Astrocyte (in vitro differentiated cells and primary cell): ENCODE data around the gene ZFYVE21. TPM values are rescaled to one million over a fixed set of nuclear protein-coding genes. Genes with fewer than 3 reads are reported as not detected.

Experiments used
- DNase-seq: peaks from one replicate; pipeline ENCODE4 v3.0.0-alpha.2; 2010; ENCODE audit warnings: low read depth
- FAIRE-seq: peaks from 2 replicates; lab custom pipeline; 2011; peaks lifted over from hg19 to GRCh38; lab: Jason Lieb, UNC
- H2AFZ ChIP-seq: 2 replicates; pipeline ENCODE4 v1.6.0; 2012; ENCODE audit warnings: low read depth, low read length, inconsistent platforms
- H3K27ac ChIP-seq: 2 replicates; pipeline ENCODE4 v1.5.1; 2011; ENCODE audit warnings: low read depth, low read length, inconsistent platforms
- H3K27me3 ChIP-seq: 2 replicates; pipeline ENCODE4 v1.6.0; 2011; ENCODE audit warnings: low read length, inconsistent platforms; ENCODE audit not compliant: insufficient read depth
- H3K36me3 ChIP-seq: 2 replicates; pipeline ENCODE4 v1.5.1; 2011; ENCODE audit warnings: low read length, inconsistent platforms; ENCODE audit not compliant: insufficient read depth
- H3K4me1 ChIP-seq: 2 replicates; pipeline ENCODE4 v1.5.1; 2011; ENCODE audit warnings: low read length, inconsistent platforms; ENCODE audit not compliant: insufficient read depth
- H3K4me2 ChIP-seq: 2 replicates; pipeline ENCODE4 v1.6.0; 2012; ENCODE audit warnings: low read length, inconsistent platforms
- H3K4me3 ChIP-seq: 2 replicates; pipeline ENCODE4 v1.5.1; 2011; ENCODE audit warnings: low read depth, mild to moderate bottlenecking, low read length, inconsistent platforms; ENCODE audit not compliant: insufficient read depth
- H3K79me2 ChIP-seq: 2 replicates; pipeline ENCODE4 v1.6.0; 2012; ENCODE audit warnings: mild to moderate bottlenecking, low read length, inconsistent platforms; ENCODE audit not compliant: insufficient read depth
- H3K9ac ChIP-seq: 2 replicates; pipeline ENCODE4 v1.6.0; 2012; ENCODE audit warnings: mild to moderate bottlenecking, low read length, inconsistent platforms
- H3K9me3 ChIP-seq: 2 replicates; pipeline ENCODE4 v1.5.1; 2012; ENCODE audit warnings: low read depth, mild to moderate bottlenecking, low read length, inconsistent platforms; ENCODE audit not compliant: insufficient read depth
- H4K20me1 ChIP-seq: 2 replicates; pipeline ENCODE4 v1.6.0; 2012; ENCODE audit warnings: low read length, inconsistent platforms; ENCODE audit not compliant: insufficient read depth
- H3K27ac Mint-ChIP-seq: one replicate; pipeline ENCODE4 v1.8.0; 2021; ENCODE audit warnings: mild to moderate bottlenecking, mixed read lengths; ENCODE audit not compliant: unreplicated experiment
- H3K27me3 Mint-ChIP-seq: one replicate; pipeline ENCODE4 v1.8.0; 2021; ENCODE audit warnings: low read depth, mixed read lengths; ENCODE audit not compliant: unreplicated experiment
- H3K36me3 Mint-ChIP-seq: one replicate; pipeline ENCODE4 v1.8.0; 2021; ENCODE audit warnings: low read depth, mixed read lengths; ENCODE audit not compliant: unreplicated experiment
- H3K4me1 Mint-ChIP-seq: one replicate; pipeline ENCODE4 v1.8.0; 2021; ENCODE audit warnings: low read depth, mixed read lengths; ENCODE audit not compliant: unreplicated experiment
- H3K4me3 Mint-ChIP-seq: one replicate; pipeline ENCODE4 v1.8.0; 2021; ENCODE audit warnings: mild to moderate bottlenecking, moderate library complexity, mixed read lengths; ENCODE audit not compliant: unreplicated experiment
- H3K9me3 Mint-ChIP-seq: one replicate; pipeline ENCODE4 v1.8.0; 2021; ENCODE audit warnings: mild to moderate bottlenecking, mixed read lengths; ENCODE audit not compliant: unreplicated experiment
- EZH2 ChIP-seq: IDR thresholded peaks from 2 replicates; pipeline ENCODE4 v1.6.1; 2012; ENCODE audit warnings: mild to moderate bottlenecking, low read length, inconsistent platforms; ENCODE audit not compliant: insufficient read depth
- total RNA-seq: library from RNA; stranded (reverse); gene quantifications from 2 replicates; pipeline ENCODE4 v1.2.1, GENCODE V29; 2021
- TF ChIP-seq, protein P1 (sequence below): IDR thresholded peaks from 2 replicates; pipeline ENCODE4 v1.5.1; 2011; ENCODE audit warnings: low read depth, mild to moderate bottlenecking, inconsistent platforms, low read length, moderate library complexity; ENCODE audit not compliant: insufficient read depth

Gene ZFYVE21
- total RNA-seq, 1 donor from 2014 or later = 41.7 TPM

DNA sequence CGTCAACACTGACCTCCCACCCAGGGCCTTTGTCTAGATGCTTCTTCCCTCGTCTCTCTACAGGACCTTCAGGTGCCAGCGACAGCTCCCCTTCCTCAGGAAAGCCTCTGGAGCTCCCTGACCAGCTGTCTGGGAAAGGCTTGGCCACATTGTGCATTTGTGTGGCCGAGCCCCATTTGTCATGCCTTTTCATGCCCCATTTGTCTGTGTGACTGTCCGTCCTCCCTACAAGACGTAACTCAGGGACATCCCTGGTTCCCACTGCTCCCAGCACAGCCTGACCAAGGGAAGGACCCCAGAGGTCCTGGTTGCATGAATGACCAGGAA lies 23.8 kb downstream of the ZFYVE21 start:
- H3K36me3 ChIP-seq = peaks cover 3% of the 10 kb centered on the region
- H3K4me2 ChIP-seq = no peak overlapping the region
- Mint-ChIP-seq H3K4me1 (peaks cover 15% of the 10 kb centered on the region), H3K36me3 (peaks cover 29% of the 10 kb centered on the region), H3K27ac (no peak overlapping the region), H3K9me3 (no peaks in the 10 kb centered on the region), H3K4me3 (no peak overlapping the region), H3K27me3 (no peaks in the 10 kb centered on the region)
- no peaks in the 10 kb centered on the region for H3K9me3 ChIP-seq
- H2AFZ ChIP-seq = no peak overlapping the region
- H3K4me1 ChIP-seq = peaks cover 8% of the 10 kb centered on the region
- H3K4me3 ChIP-seq = no peak overlapping the region
- H3K9ac ChIP-seq = no peak overlapping the region
- no peak for DNase-seq
- no peak for TF ChIP-seq EZH2
- TF ChIP-seq, protein P1, sequence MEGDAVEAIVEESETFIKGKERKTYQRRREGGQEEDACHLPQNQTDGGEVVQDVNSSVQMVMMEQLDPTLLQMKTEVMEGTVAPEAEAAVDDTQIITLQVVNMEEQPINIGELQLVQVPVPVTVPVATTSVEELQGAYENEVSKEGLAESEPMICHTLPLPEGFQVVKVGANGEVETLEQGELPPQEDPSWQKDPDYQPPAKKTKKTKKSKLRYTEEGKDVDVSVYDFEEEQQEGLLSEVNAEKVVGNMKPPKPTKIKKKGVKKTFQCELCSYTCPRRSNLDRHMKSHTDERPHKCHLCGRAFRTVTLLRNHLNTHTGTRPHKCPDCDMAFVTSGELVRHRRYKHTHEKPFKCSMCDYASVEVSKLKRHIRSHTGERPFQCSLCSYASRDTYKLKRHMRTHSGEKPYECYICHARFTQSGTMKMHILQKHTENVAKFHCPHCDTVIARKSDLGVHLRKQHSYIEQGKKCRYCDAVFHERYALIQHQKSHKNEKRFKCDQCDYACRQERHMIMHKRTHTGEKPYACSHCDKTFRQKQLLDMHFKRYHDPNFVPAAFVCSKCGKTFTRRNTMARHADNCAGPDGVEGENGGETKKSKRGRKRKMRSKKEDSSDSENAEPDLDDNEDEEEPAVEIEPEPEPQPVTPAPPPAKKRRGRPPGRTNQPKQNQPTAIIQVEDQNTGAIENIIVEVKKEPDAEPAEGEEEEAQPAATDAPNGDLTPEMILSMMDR = no peak
- H3K27ac ChIP-seq = no peak overlapping the region
- no peaks in the 10 kb centered on the region for H3K27me3 ChIP-seq
- H3K79me2 ChIP-seq = no peaks in the 10 kb centered on the region
- no peak for FAIRE-seq
- peaks cover 9% of the 10 kb centered on the region for H4K20me1 ChIP-seq

DNA sequence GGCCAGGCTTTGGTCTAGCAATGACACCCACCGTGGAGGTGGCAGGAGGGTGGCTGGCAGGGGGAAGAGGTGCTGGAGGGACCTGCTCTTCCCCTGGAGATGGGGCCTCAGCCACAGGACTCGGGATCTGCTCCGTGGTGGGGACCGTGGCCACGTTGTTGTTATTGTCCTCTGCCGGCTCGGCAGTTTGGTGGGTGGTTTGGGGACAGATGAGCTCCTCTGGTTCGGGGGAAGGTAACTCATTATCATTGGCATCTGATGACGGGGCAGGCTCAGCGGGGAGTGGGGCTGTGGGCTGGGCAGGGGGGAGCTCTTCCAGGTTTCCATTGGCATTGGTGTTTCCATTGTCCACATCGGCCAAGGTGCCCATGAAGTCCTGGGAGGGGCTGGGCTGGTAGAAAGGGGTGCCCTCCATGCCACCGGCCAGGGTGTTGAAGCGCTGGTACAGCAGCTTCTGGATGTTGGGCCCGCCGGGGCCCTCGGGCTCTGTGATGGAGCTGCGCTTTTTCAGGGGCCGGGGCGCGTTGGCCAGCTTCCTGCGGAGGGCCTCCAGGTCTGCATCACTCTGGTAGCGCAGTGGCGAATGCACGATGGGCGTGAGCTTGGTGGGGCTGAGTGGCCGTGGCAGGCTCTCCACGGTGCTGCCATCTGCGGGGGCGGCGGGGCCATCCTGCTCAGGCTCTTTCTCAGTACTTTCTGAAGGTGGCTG lies 24.3 kb downstream of the ZFYVE21 start:
- H3K27ac ChIP-seq = no peak overlapping the region
- FAIRE-seq = no peak
- peaks cover 8% of the 10 kb centered on the region for H3K4me1 ChIP-seq
- peaks cover 3% of the 10 kb centered on the region for H3K36me3 ChIP-seq
- Mint-ChIP-seq H3K27ac (no peak overlapping the region), H3K4me3 (no peak overlapping the region), H3K36me3 (peaks cover 29% of the 10 kb centered on the region), H3K4me1 (peaks cover 15% of the 10 kb centered on the region), H3K9me3 (no peaks in the 10 kb centered on the region), H3K27me3 (no peaks in the 10 kb centered on the region)
- no peak overlapping the region for H3K4me3 ChIP-seq
- H3K9ac ChIP-seq = no peak overlapping the region
- no peaks in the 10 kb centered on the region for H3K27me3 ChIP-seq
- no peak for DNase-seq
- no peak overlapping the region for H2AFZ ChIP-seq
- H3K4me2 ChIP-seq = no peak overlapping the region
- peaks cover 4% of the 10 kb centered on the region for H4K20me1 ChIP-seq
- no peaks in the 10 kb centered on the region for H3K9me3 ChIP-seq
- no peaks in the 10 kb centered on the region for H3K79me2 ChIP-seq
- TF ChIP-seq, protein P1 = no peak
- no peak for TF ChIP-seq EZH2

DNA sequence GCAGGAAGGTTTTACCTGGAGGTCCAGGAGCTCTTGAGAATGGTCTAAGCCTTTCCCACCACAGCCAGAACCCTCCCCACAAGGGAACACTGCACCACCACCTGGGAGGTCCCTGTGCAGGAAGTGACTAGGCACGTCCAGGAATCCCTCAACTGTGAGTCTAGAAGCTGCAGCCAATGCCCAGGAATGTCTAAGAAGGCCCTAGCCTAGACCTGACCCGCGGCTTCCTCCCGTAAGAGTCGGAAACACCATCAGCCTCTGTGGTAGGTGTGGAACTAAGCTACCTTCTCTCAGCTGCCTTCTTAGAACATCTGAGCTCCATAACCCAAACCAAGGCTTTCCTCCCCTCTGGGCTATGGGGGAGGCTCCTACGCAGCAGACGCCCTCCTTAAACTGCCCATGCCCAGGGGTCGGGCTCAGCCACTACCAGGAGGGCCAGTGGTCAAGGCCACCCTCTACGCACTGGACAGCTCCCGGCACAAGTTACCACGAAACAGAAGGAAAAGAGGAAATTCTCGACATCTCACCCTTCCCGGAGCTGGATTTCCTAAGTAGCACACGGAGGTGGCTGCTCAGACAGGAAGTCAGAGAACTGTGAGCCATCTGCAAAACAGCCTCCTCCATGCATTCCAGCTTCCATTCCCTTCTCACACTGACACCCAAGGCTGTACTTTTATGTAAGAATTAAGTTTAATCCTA lies 25.5 kb downstream of the ZFYVE21 start:
- Histone ChIP-seq H2AFZ (no peak overlapping the region), H3K79me2 (no peaks in the 10 kb centered on the region), H4K20me1 (no peaks in the 10 kb centered on the region), H3K4me3 (no peak overlapping the region), H3K27me3 (no peaks in the 10 kb centered on the region), H3K36me3 (peaks cover 3% of the 10 kb centered on the region), H3K27ac (peak overlapping the region; percentile 16), H3K4me2 (peak overlapping the region; percentile 41), H3K9ac (no peak overlapping the region), H3K9me3 (no peaks in the 10 kb centered on the region), H3K4me1 (peaks cover 8% of the 10 kb centered on the region)
- Mint-ChIP-seq H3K9me3 (no peaks in the 10 kb centered on the region), H3K36me3 (peaks cover 24% of the 10 kb centered on the region), H3K4me3 (peak overlapping the region; percentile 23), H3K4me1 (peaks cover 15% of the 10 kb centered on the region), H3K27me3 (no peaks in the 10 kb centered on the region), H3K27ac (peak overlapping the region; percentile 82)
- DNase-seq (no peak), FAIRE-seq (no peak)
- TF ChIP-seq EZH2 = no peak
- TF ChIP-seq, protein P1 = no peak
